Hair follicle dermal papilla cell (primary cell): ENCODE data around the gene APOC3. TPM values are rescaled to one million over a fixed set of nuclear protein-coding genes. Genes with fewer than 3 reads are reported as not detected.

Experiments used
- total RNA-seq: library from RNA; depleted of rRNA; stranded (reverse); fragments of >200 nt; gene quantifications from 2 replicates; pipeline ENCODE4 v1.2.3, GENCODE V29; 2012

Gene APOC3
- total RNA-seq, result not detected in 2 replicates

GRCh38 chr11:116829525-116830183 is at the start of gene APOC3:
APOC3 (plus strand) TSS chr11:116829907; CDS start chr11:116830583, 676 bp downstream.

GRCh38 chr11:116787786-116788486 is 41.8 kb upstream of the APOC3 start, which contains the start of gene ZPR1:
ZPR1 (minus strand) TSS chr11:116788023; CDS start chr11:116787990, 33 bp downstream.

GRCh38 chr11:116791813-116792143 is 37.9 kb upstream of the APOC3 start, which contains the start of gene APOA5:
APOA5 (minus strand) TSS chr11:116791879; CDS start chr11:116791860, 19 bp downstream.

GRCh38 chr11:116823031-116823843 is 6.5 kb upstream of the APOC3 start, which contains the start of gene APOA4:
APOA4 (minus strand) TSS chr11:116823304; CDS start chr11:116823191, 113 bp downstream.

GRCh38 chr11:116837231-116838091 is 7.8 kb downstream of the APOC3 start, which contains the start of gene APOA1:
APOA1 (minus strand) TSS chr11:116837622; CDS start chr11:116837387, 235 bp downstream.

Other genes with a start within 250 kb of the APOC3 start
- gene BUD13, start 56.9 kb upstream of the APOC3 start, total RNA-seq, result 13.8 and 14.1 TPM in 2 replicates
- 29.0 and 35.5 TPM in 2 replicates for gene ZPR1, start 41.9 kb upstream of the APOC3 start, total RNA-seq
- gene APOA5, start 38.0 kb upstream of the APOC3 start, total RNA-seq, result 0.12 TPM in 1 of 2 replicates, not detected in the other
- not detected in 2 replicates for gene APOA4, start 6.6 kb upstream of the APOC3 start, total RNA-seq
- gene APOA1, start 7.7 kb downstream of the APOC3 start, total RNA-seq, result 0.32 TPM in 1 of 2 replicates, not detected in the other